HEK293 (cell line): ENCODE data around the gene PACSIN2.

Source experiments
- CTCF ChIA-PET: fragments of 350-600 bp; formaldehyde crosslinking; extraction: SDS; loops from one replicate; lab custom pipeline; 2021; ENCODE audit warnings: antibody characterized with exemption; lab: Yijun Ruan, JAX
- POLR2A ChIA-PET: fragments of 300-600 bp; formaldehyde crosslinking; extraction: SDS; loops from one replicate; lab custom pipeline; 2020; ENCODE audit warnings: antibody characterized with exemption, inconsistent platforms; lab: Yijun Ruan, JAX
- H3K27ac ChIP-seq: fragments of 200-500 bp; sonication (Bioruptor generic); 2 replicates; pipeline ENCODE4 v1.5.1; 2014; ENCODE audit warnings: low read depth, low read length, control low read depth, inconsistent platforms; ENCODE audit errors: extremely low read depth
- H3K36me3 ChIP-seq, 2 experiments: fragments of 200-500 bp in 1 of 2; sonication (Bioruptor generic) in 1 of 2; 1 replicate in 1 of 2; 2 replicates in 1 of 2; pipeline ENCODE4 v1.5.1; 2014 to 2017; ENCODE audit warnings: inconsistent platforms in 2 of 2, low read length in 2 of 2; ENCODE audit not compliant: control insufficient read depth in 2 of 2, insufficient read depth in 1 of 2
- H3K4me1 ChIP-seq: fragments of 200-500 bp; sonication (Bioruptor generic); 2 replicates; pipeline ENCODE4 v1.5.1; 2014; ENCODE audit warnings: mild to moderate bottlenecking, low read length, inconsistent platforms; ENCODE audit not compliant: control insufficient read depth, insufficient read depth
- H3K4me3 ChIP-seq: 2 replicates; pipeline ENCODE4 v1.5.1; 2011; ENCODE audit warnings: low read depth, mild to moderate bottlenecking, control low read depth, low read length, moderate library complexity
- H3K9me3 ChIP-seq: fragments of 200-500 bp; sonication (Bioruptor generic); 2 replicates; pipeline ENCODE4 v1.5.1; 2014; ENCODE audit warnings: low read depth, low read length, inconsistent platforms; ENCODE audit not compliant: control insufficient read depth, insufficient read depth
- BCL11A ChIP-seq: fragments of 450-650 bp; formaldehyde crosslinking; IDR thresholded peaks from 2 replicates; pipeline ENCODE4 v1.5.1; 2016; ENCODE audit warnings: low read depth, missing biosample characterization, missing genetic modification characterization
- FEZF1 ChIP-seq: fragments of 450-650 bp; formaldehyde crosslinking; IDR thresholded peaks from 2 replicates; pipeline ENCODE4 v1.5.1; 2016; ENCODE audit warnings: missing biosample characterization, missing genetic modification characterization
- REPIN1 ChIP-seq: fragments of 450-650 bp; formaldehyde crosslinking; IDR thresholded peaks from 2 replicates; pipeline ENCODE4 v1.5.1; 2017; ENCODE audit warnings: missing biosample characterization, missing genetic modification characterization, low read depth
- YY1 ChIP-seq: fragments of 450-650 bp; formaldehyde crosslinking; IDR thresholded peaks from 2 replicates; pipeline ENCODE4 v1.5.1; 2018; ENCODE audit warnings: missing biosample characterization, missing genetic modification characterization
- ZEB2 ChIP-seq: fragments of 450-650 bp; formaldehyde crosslinking; IDR thresholded peaks from 2 replicates; pipeline ENCODE4 v1.5.1; 2016; ENCODE audit warnings: missing biosample characterization, missing genetic modification characterization
- ZIC2 ChIP-seq: fragments of 450-650 bp; formaldehyde crosslinking; IDR thresholded peaks from 2 replicates; pipeline ENCODE4 v1.5.1; 2016; ENCODE audit warnings: missing biosample characterization, missing genetic modification characterization
- ZNF114 ChIP-seq: fragments of 450-650 bp; formaldehyde crosslinking; IDR thresholded peaks from 2 replicates; pipeline ENCODE4 v1.5.0; 2017; ENCODE audit warnings: missing biosample characterization, missing genetic modification characterization
- ZNF157 ChIP-seq: fragments of 450-650 bp; formaldehyde crosslinking; IDR thresholded peaks from 2 replicates; pipeline ENCODE4 v1.5.1; 2016; ENCODE audit warnings: missing biosample characterization, missing genetic modification characterization
- ZNF169 ChIP-seq: fragments of 450-650 bp; formaldehyde crosslinking; IDR thresholded peaks from 2 replicates; pipeline ENCODE4 v1.5.1; 2016; ENCODE audit warnings: missing biosample characterization, missing genetic modification characterization
- ZNF335 ChIP-seq: fragments of 450-650 bp; formaldehyde crosslinking; conservative IDR thresholded peaks from 2 replicates; pipeline ENCODE4 v1.5.1; 2016; ENCODE audit warnings: missing biosample characterization, missing genetic modification characterization
- ZNF354C ChIP-seq: fragments of 450-650 bp; formaldehyde crosslinking; IDR thresholded peaks from 2 replicates; pipeline ENCODE4 v1.5.1; 2016; ENCODE audit warnings: missing biosample characterization, missing genetic modification characterization, low read depth, borderline replicate concordance
- ZNF433 ChIP-seq: fragments of 450-650 bp; formaldehyde crosslinking; IDR thresholded peaks from 2 replicates; pipeline ENCODE4 v1.5.1; 2016; ENCODE audit warnings: missing biosample characterization, missing genetic modification characterization, low read depth
- ZNF529 ChIP-seq: fragments of 450-650 bp; formaldehyde crosslinking; IDR thresholded peaks from 2 replicates; pipeline ENCODE4 v1.5.1; 2017; ENCODE audit warnings: missing genetic modification characterization, missing biosample characterization; ENCODE audit not compliant: insufficient replicate concordance
- ZNF561 ChIP-seq: fragments of 450-650 bp; IDR thresholded peaks from 2 replicates; pipeline ENCODE4 v1.5.1; 2018; ENCODE audit warnings: missing biosample characterization, missing genetic modification characterization, borderline replicate concordance
- ZNF707 ChIP-seq: fragments of 450-650 bp; formaldehyde crosslinking; IDR thresholded peaks from 2 replicates; pipeline ENCODE4 v1.5.1; 2016; ENCODE audit warnings: missing biosample characterization, missing genetic modification characterization
- ZNF791 ChIP-seq: fragments of 450-650 bp; formaldehyde crosslinking; IDR thresholded peaks from 2 replicates; pipeline ENCODE4 v1.5.1; 2016; ENCODE audit warnings: missing biosample characterization, missing genetic modification characterization
- ZNF837 ChIP-seq: fragments of 450-650 bp; formaldehyde crosslinking; IDR thresholded peaks from 2 replicates; pipeline ENCODE4 v1.5.1; 2016; ENCODE audit warnings: missing biosample characterization, missing genetic modification characterization
- ZSCAN23 ChIP-seq: fragments of 450-650 bp; formaldehyde crosslinking; IDR thresholded peaks from 2 replicates; pipeline ENCODE4 v1.5.1; 2016; ENCODE audit warnings: missing biosample characterization, missing genetic modification characterization
- TF ChIP-seq, protein P1 (sequence below): fragments of 450-650 bp; formaldehyde crosslinking; IDR thresholded peaks from 2 replicates; pipeline ENCODE4 v1.5.1; 2016; ENCODE audit warnings: missing biosample characterization, missing genetic modification characterization
- TF ChIP-seq, protein P2 (sequence below): fragments of 450-650 bp; formaldehyde crosslinking; IDR thresholded peaks from 2 replicates; pipeline ENCODE4 v1.5.1; 2016; ENCODE audit warnings: missing biosample characterization, missing genetic modification characterization

PACSIN2 gene

DNA sequence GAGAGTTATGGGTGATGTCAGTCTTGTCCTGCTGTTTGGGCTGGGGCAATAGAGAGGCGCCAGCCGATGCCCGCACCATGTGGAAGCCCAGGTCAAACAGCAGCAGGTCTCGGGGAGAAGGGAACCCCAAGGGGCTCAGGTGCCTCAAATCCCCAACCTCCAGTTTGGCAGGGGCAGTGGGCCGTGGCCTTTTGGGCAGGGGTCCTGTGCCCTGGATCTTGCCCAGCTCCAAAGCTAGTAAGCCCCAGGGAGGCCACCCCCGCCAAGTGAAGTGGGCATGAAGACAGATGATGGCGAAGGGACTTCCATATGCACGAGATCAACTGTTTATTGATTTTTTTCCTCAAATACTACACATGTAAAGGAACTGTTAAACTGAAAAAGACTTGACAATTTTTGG lies 145.5 kb downstream of the PACSIN2 start (continued):
- TF ChIP-seq, protein P1, sequence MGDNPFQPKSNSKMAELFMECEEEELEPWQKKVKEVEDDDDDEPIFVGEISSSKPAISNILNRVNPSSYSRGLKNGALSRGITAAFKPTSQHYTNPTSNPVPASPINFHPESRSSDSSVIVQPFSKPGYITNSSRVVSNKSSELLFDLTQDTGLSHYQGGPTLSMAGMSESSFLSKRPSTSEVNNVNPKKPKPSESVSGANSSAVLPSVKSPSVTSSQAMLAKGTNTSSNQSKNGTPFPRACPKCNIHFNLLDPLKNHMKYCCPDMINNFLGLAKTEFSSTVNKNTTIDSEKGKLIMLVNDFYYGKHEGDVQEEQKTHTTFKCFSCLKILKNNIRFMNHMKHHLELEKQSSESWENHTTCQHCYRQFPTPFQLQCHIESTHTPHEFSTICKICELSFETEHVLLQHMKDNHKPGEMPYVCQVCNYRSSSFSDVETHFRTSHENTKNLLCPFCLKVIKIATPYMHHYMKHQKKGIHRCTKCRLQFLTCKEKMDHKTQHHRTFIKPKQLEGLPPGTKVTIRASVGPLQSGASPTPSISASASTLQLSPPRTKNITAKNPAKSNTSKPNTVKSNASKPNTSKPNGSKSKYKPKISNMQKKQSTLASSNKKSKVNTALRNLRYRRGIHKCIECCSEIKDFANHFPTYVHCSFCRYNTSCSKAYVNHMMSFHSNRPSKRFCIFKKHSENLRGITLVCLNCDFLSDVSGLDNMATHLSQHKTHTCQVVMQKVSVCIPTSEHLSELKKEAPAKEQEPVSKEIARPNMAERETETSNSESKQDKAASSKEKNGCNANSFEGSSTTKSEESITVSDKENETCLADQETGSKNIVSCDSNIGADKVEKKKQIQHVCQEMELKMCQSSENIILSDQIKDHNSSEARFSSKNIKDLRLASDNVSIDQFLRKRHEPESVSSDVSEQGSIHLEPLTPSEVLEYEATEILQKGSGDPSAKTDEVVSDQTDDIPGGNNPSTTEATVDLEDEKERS (tag by site-specific recombination) = no peak
- TF ChIP-seq ZIC2 (tag by site-specific recombination) (no peak), FEZF1 (no peak), ZNF335 (no peak)

DNA sequence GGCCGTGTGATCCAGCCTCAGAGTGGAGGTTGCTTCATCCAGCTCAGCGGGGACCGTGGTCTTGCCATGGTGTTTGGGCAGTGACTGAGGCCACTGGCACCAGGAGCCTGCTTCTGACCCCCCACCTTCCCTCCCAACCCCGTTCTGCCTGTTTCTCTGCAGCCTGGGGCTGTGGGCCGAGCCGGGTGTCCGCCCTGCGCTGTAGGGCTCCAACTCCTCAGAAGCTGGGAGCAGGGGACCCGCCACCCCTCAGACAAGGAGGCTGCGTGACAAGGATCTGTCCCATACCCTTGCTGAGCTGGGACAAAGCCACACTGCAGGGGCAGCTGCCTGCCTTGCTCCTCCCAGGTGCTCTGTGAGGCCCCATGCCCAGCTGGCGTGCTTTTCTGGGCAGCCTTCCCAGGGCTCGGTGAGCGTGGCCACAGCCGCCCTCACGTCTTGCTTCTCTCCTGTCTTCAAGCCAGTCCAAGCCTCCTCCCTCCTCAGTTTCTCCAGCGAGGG lies 146.1 kb downstream of the PACSIN2 start:
- H3K4me1 ChIP-seq = no peaks in the 10 kb centered on the region
- H3K36me3 ChIP-seq = peaks cover 0 to 38% of the 10 kb centered on the region in 2 experiments; a peak in 2 of 3 replicates
- H3K4me3 ChIP-seq = no peak overlapping the region
- H3K9me3 ChIP-seq = no peaks in the 10 kb centered on the region
- POLR2A ChIA-PET = interaction anchor here (2.1 kb wide), 1 partner anchor 146 kb away, joined by 9 read pairs; the partner anchor contains the start of gene PACSIN2
- TF ChIP-seq REPIN1 (tag by site-specific recombination) = no peak
- no peak for TF ChIP-seq ZNF433 (tag by site-specific recombination)
- no peak for TF ChIP-seq FEZF1
- TF ChIP-seq ZNF114 = no peak
- no peak for TF ChIP-seq ZNF707 (tag by site-specific recombination)
- H3K27ac ChIP-seq = no peak overlapping the region
- CTCF ChIA-PET = interaction anchor here (0.7 to 5.2 kb wide), 21 partner anchors 9 to 268 kb away, joined by 3 to 61 read pairs (median 6); partner anchors contain the start of gene ARFGAP3

DNA sequence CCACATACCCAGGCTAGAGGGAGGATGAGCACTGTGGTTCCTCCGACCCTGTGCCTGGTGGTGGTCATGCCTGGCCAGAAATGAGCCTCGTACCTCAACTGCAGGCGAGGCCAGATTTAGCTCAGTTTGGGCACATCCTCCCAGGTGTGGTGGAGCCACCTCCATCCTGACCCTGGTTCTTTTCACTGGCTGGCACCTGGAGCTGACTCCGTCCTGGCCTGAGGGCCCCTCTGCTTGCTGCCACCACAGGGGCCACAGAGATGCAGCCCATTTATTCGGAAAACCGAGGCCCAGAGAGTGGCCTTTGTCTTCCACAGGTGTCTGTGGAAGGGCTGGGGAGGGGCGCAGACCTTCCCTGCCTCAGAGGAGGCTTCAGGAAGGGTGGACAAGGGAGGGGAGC lies 148.8 kb downstream of the PACSIN2 start:
- no peak for TF ChIP-seq ZNF561 (tag by site-specific recombination)
- no peak for TF ChIP-seq ZSCAN23 (tag by site-specific recombination)
- Histone ChIP-seq H3K27ac (no peak overlapping the region), H3K36me3 (peaks cover 0 to 11% of the 10 kb centered on the region in 2 experiments; a peak in 1 of 3 replicates), H3K4me1 (no peaks in the 10 kb centered on the region), H3K4me3 (no peak overlapping the region), H3K9me3 (no peaks in the 10 kb centered on the region)
- ChIA-PET CTCF (interaction anchor here (0.6 to 5.2 kb wide), 7 partner anchors 9 to 241 kb away, joined by 3 to 61 read pairs (median 12); partner anchors contain the start of gene ARFGAP3), POLR2A (no interaction called here)

DNA sequence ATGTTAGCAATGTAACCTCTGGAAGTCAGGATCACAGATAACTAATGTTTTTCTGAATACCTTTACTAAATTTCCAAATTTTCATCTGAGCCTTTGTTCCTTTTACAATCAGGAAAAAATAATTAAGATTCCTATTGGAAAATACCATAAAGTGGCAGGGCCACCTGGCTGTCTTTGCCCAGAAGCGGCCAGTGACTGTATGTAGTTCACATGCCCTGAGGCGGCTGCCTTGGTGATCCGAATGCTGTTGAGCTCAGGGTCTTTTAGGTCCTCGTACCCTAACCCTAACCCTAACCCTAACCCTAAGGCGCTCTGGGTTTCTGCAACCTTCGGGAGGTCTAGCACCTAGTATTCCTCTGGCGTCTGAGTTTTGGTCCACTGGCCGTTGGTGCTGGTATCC lies 149.4 kb downstream of the PACSIN2 start:
- POLR2A ChIA-PET = no interaction called here
- Histone ChIP-seq H3K27ac (no peak overlapping the region), H3K36me3 (peaks cover 0 to 5% of the 10 kb centered on the region in 2 experiments; a peak in 1 of 3 replicates), H3K9me3 (no peaks in the 10 kb centered on the region), H3K4me1 (no peaks in the 10 kb centered on the region), H3K4me3 (no peak overlapping the region)
- CTCF ChIA-PET = interaction anchor here (0.6 to 5.2 kb wide), 3 partner anchors 8 to 201 kb away, joined by 3 to 61 read pairs (median 16); partner anchors contain the start of gene ARFGAP3
- TF ChIP-seq, protein P2, sequence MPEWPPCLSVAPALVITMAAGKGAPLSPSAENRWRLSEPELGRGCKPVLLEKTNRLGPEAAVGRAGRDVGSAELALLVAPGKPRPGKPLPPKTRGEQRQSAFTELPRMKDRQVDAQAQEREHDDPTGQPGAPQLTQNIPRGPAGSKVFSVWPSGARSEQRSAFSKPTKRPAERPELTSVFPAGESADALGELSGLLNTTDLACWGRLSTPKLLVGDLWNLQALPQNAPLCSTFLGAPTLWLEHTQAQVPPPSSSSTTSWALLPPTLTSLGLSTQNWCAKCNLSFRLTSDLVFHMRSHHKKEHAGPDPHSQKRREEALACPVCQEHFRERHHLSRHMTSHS (tag by site-specific recombination) = no peak
- TF ChIP-seq ZNF335 (no peak), ZNF561 (tag by site-specific recombination) (no peak), BCL11A (tag by site-specific recombination) (no peak), ZNF354C (tag by site-specific recombination) (no peak), ZIC2 (tag by site-specific recombination) (no peak), YY1 (no peak), ZNF837 (no peak), ZEB2 (tag by site-specific recombination) (no peak), ZNF791 (tag by site-specific recombination) (no peak), ZNF169 (tag by site-specific recombination) (no peak), ZNF529 (no peak), ZNF157 (tag by site-specific recombination) (no peak)
